NCI-H2227 treated with DMSO at 0.1 percent for 48 hours (cell line): ENCODE results near the gene ASAP2.

Experiments used
- DNase-seq: peaks from one replicate; lab custom pipeline; 2025; lab: John Stamatoyannopoulos, UW

ASAP2 gene

GRCh38 chr2:9403924-9404323 lies 197.3 kb downstream of the ASAP2 start:
- DNase-seq = no peak

GRCh38 chr2:9404451-9404850 lies 197.8 kb downstream of the ASAP2 start:
- no peak for DNase-seq

GRCh38 chr2:9405636-9406035 lies 199.0 kb downstream of the ASAP2 start:
- no peak for DNase-seq

- DNase-seq = no peak
Measured at GRCh38 chr2:9406529-9407362, 200.1 kb downstream of the ASAP2 start.

GRCh38 chr2:9407363-9407811 lies 200.8 kb downstream of the ASAP2 start:
- DNase-seq = no peak

- DNase-seq = no peak
Measured at GRCh38 chr2:9408641-9409151, 202.1 kb downstream of the ASAP2 start.

- no peak for DNase-seq
Measured at GRCh38 chr2:9410108-9410507, 203.5 kb downstream of the ASAP2 start.

GRCh38 chr2:9412781-9413180 lies 206.2 kb downstream of the ASAP2 start:
- DNase-seq = no peak

GRCh38 chr2:9415516-9416169 lies 209.0 kb downstream of the ASAP2 start:
- DNase-seq = no peak

- no peak for DNase-seq
Measured at GRCh38 chr2:9416267-9416961, 209.8 kb downstream of the ASAP2 start.

GRCh38 chr2:9416962-9417316 lies 210.3 kb downstream of the ASAP2 start:
- no peak for DNase-seq

- DNase-seq = no peak
Measured at GRCh38 chr2:9417725-9418124, 211.1 kb downstream of the ASAP2 start.

- no peak for DNase-seq
Measured at GRCh38 chr2:9418746-9419145, 212.1 kb downstream of the ASAP2 start.

- DNase-seq = no peak
Measured at GRCh38 chr2:9419541-9419940, 212.9 kb downstream of the ASAP2 start.

GRCh38 chr2:9420495-9420894 lies 213.9 kb downstream of the ASAP2 start:
- peak; percentile 11 for DNase-seq

- DNase-seq = no peak
Measured at GRCh38 chr2:9422321-9423099, 215.9 kb downstream of the ASAP2 start.

GRCh38 chr2:9423100-9423921 lies 216.7 kb downstream of the ASAP2 start, which contains the start of the genes CPSF3 and ITGB1BP1:
Gene CPSF3 (plus strand): TSS chr2:9423654. CDS start chr2:9423774, 120 bp downstream.
Gene ITGB1BP1 (minus strand): TSS chr2:9423528. CDS start chr2:9418697, 4,831 bp downstream.
- peak; percentile 96 for DNase-seq

GRCh38 chr2:9423922-9424272 lies 217.3 kb downstream of the ASAP2 start:
- DNase-seq = no peak

- peak; percentile 7 for DNase-seq
Measured at GRCh38 chr2:9424447-9425164, 218.0 kb downstream of the ASAP2 start.

- no peak for DNase-seq
Measured at GRCh38 chr2:9428965-9429577, 222.5 kb downstream of the ASAP2 start.
